ENCODE results near the gene TRIM62.
A peak's percentile ranks its signal among the peaks of the same experiment; 100 is the strongest.

TRIM62 gene

GRCh38 chr1:33181921-33182341, at the start of gene TRIM62:
TRIM62 (minus strand) TSS chr1:33182043; CDS start chr1:33181432, 611 bp downstream.
- DNase-seq: peak; percentile 56

- no peak for DNase-seq
Observed at GRCh38 chr1:33231166-33231565, 49.3 kb upstream of the TRIM62 start.

- peak; percentile 9 for DNase-seq
Observed at GRCh38 chr1:33228935-33229487, 47.2 kb upstream of the TRIM62 start.

GRCh38 chr1:33225586-33225985, 43.7 kb upstream of the TRIM62 start:
- DNase-seq: no peak

GRCh38 chr1:33224166-33224707, 42.4 kb upstream of the TRIM62 start:
- no peak for DNase-seq

- no peak for DNase-seq
Observed at GRCh38 chr1:33222381-33222780, 40.5 kb upstream of the TRIM62 start.

GRCh38 chr1:33221385-33221758, 39.5 kb upstream of the TRIM62 start:
- no peak for DNase-seq

GRCh38 chr1:33220676-33221384, 39.0 kb upstream of the TRIM62 start:
- DNase-seq: no peak

GRCh38 chr1:33219886-33220661, 38.2 kb upstream of the TRIM62 start:
- DNase-seq: no peak

GRCh38 chr1:33211972-33212371, 30.1 kb upstream of the TRIM62 start:
- DNase-seq: no peak

- DNase-seq: no peak
Observed at GRCh38 chr1:33206340-33206739, 24.5 kb upstream of the TRIM62 start.

GRCh38 chr1:33195556-33195955, 13.7 kb upstream of the TRIM62 start:
- no peak for DNase-seq

GRCh38 chr1:33191731-33192275, 10.0 kb upstream of the TRIM62 start:
- no peak for DNase-seq

GRCh38 chr1:33190701-33191100, 8.9 kb upstream of the TRIM62 start:
- no peak for DNase-seq

GRCh38 chr1:33188572-33189275, 6.9 kb upstream of the TRIM62 start:
- DNase-seq: peak; percentile 32

GRCh38 chr1:33186936-33187335, 5.1 kb upstream of the TRIM62 start:
- no peak for DNase-seq

GRCh38 chr1:33185541-33185940, 3.7 kb upstream of the TRIM62 start:
- DNase-seq: no peak

GRCh38 chr1:33183306-33183705, 1.5 kb upstream of the TRIM62 start:
- DNase-seq: no peak

GRCh38 chr1:33182896-33183295, 1.1 kb upstream of the TRIM62 start:
- DNase-seq: no peak

GRCh38 chr1:33182401-33182841, 578 bp upstream of the TRIM62 start:
- DNase-seq: peak; percentile 51

- DNase-seq: peak; percentile 65
Observed at GRCh38 chr1:33180911-33181890, 642 bp downstream of the TRIM62 start.
